Ovary (tissue), 3 donors: ENCODE results near the gene GATD1.

Source experiments
- EP300 ChIP-seq: sonication (generic); formaldehyde crosslinking; IDR thresholded peaks from one replicate; pipeline ENCODE4 v1.6.1; 2017; ENCODE audit warnings: antibody characterized with exemption
- POLR2A ChIP-seq: fragments of 450-650 bp; IDR thresholded peaks from one replicate; pipeline ENCODE4 v1.6.1; 2017; ENCODE audit warnings: antibody characterized with exemption, mild to moderate bottlenecking, moderate library complexity
- TF ChIP-seq, protein P1 (sequence below), 3 donors: fragments of 450-650 bp in 2 of 3; fragments of 200-600 bp in 1 of 3; IDR thresholded peaks; one replicate each; pipeline versions ENCODE4 v1.5.1 to v1.8.0; 2016 to 2022; ENCODE audit warnings: antibody characterized with exemption in 3 of 3, mild to moderate bottlenecking in 1 of 3
- donor health status: DM: no; HTN: no; CAD: no.

DNA sequence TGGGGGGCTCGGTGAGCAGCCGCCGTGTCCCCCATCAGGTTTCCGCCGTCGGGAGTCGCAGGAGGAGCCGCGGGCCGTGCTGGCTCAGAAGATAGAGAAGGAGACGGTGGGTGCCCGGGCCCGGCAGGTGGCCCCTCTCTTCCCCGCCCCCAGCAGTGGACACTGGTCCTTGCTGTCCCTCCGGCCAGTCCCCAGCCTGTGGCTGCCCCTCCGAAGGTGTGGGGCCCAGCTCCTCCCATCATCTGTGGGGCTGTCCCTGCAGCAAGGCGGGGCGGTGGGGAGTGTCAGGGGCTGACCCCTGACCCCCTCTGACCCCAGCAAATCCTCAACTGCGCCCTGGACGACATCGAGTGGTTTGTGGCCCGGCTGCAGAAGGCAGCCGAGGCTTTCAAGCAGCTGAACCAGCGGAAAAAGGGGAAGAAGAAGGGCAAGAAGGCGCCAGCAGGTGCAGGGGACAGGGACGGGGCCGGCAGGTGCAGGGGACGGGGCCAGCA is 56.0 kb downstream of the GATD1 start:
- TF ChIP-seq, protein P1, sequence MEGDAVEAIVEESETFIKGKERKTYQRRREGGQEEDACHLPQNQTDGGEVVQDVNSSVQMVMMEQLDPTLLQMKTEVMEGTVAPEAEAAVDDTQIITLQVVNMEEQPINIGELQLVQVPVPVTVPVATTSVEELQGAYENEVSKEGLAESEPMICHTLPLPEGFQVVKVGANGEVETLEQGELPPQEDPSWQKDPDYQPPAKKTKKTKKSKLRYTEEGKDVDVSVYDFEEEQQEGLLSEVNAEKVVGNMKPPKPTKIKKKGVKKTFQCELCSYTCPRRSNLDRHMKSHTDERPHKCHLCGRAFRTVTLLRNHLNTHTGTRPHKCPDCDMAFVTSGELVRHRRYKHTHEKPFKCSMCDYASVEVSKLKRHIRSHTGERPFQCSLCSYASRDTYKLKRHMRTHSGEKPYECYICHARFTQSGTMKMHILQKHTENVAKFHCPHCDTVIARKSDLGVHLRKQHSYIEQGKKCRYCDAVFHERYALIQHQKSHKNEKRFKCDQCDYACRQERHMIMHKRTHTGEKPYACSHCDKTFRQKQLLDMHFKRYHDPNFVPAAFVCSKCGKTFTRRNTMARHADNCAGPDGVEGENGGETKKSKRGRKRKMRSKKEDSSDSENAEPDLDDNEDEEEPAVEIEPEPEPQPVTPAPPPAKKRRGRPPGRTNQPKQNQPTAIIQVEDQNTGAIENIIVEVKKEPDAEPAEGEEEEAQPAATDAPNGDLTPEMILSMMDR (IDR thresholded peaks at IDR 0.05) = no peak
- TF ChIP-seq EP300 = no peak
- TF ChIP-seq POLR2A = no peak
